GM18861 (cell line): ENCODE measurements around the gene ATCAY.
"Not testable (repeated sequence)": the region's sequence is repeated elsewhere in the genome, so short reads cannot be mapped to it uniquely, and the experiment has no call there.

Experiments
- ATAC-seq: cut with Tn5 transposase; IDR thresholded peaks from one replicate; pipeline ENCODE4 v1.9.1; 2021; ENCODE audit not compliant: unreplicated experiment

Gene ATCAY

DNA sequence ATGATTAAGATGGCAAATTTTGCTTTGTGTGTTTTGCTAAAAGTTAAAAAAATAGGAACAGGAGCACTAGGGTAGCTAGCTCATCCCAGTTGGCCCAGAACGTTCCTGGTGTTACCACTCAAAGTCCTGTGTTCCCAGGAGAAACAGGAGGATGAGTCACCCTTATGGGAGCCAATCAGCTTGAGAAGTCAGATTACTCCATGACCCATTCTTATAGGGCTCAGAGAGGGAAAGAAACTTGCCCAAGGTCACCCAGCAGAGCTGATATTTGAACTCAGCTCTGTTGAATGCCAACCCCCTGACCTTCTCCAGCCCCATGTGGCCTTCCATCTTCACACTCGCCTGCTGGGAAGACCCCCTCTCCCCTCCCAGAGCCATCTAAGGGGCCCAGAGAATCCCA is 65.4 kb downstream of the ATCAY start:
- ATAC-seq = no peak

DNA sequence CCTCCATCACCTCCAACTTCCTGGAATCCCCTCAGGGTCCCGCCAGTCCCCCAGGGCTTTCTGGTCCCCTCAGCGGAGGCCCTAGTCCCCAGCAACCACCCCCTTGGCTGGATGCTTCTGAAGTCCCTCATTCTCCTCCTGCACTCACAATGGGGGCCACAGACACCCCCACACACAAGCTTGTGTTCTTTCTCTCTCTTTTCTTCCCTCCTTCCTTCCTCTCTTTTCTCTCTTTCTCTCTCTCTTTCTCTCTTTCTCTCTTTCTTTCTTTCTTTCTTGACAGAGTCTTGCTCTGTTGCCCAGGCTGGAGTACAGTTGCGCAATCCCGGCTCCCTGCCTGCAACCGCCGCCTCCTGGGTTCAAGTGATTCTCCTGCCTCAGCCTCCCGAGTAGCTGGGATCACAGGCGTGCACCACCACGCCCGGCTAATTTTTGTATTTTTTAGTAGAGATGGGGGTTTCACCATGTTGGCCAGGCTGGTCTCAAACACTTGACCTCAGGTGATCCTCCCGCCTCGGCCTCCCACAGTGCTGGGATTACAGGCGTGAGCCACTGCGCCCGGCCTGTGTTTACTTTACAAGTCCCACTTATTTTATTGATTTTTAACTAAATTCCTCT is 66.9 kb downstream of the ATCAY start:
- not testable (repeated sequence) for ATAC-seq

DNA sequence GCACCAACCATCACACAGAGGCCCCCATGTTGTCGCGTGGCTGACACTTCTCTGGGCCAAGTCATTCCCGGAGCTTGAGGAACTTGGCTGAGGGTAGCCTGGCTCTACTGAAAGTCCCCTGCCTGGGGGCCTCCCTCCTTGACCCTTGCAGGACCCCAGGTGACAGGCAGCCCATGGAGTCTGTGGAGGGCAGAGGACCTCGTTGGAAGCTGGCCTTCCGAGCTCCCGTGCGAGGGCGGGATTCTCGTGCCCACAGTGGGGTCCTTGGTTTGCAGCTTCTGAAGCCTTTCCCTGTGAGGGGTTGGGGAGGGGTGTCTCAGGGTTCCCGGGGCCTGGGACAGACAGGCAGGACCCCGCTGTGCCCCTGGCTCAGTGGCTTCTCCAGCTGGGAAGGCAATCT is 68.8 kb downstream of the ATCAY start:
- ATAC-seq = no peak

DNA sequence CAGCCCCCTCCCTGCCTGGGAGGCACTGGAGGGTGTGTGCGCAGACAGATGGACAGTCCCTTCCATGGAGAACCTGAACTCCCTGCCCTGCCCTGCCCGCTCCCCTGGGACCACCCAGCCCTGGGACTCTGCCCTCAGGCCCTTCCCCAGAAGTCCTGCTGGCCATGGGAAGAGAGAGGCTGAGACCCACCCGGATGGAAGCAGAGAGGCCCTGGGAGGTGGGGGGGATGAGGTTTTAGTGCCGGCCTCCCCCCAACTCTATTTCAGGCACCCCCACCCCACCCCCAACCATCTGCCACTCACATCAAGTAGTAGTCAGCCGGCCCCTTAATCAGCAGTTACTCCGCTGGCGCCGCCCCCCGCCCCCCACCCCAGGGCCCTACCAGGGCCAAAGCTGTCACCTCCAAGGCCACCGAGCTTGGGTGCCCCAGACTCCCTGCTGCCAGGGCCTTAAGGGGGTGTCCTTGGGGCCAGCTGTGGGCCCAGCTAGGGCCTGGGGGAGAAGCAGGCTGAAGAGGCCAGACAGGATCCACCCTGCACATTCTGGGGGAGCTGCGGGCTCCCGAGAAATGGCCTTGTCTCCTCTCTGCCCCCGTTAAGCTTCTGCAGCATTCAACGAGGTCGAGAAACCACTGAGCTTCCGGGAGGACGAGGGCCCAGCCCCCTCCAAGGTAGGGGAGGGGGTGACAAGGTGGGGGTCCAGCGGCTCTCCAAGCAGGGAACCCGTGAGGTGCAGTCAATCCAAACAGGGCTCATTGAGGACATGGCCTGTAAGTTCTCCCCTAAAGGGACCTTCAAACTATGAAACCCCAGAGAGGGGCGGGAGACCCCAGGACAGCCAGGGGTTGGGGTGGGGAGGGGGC is 69.7 kb downstream of the ATCAY start:
- no peak for ATAC-seq

DNA sequence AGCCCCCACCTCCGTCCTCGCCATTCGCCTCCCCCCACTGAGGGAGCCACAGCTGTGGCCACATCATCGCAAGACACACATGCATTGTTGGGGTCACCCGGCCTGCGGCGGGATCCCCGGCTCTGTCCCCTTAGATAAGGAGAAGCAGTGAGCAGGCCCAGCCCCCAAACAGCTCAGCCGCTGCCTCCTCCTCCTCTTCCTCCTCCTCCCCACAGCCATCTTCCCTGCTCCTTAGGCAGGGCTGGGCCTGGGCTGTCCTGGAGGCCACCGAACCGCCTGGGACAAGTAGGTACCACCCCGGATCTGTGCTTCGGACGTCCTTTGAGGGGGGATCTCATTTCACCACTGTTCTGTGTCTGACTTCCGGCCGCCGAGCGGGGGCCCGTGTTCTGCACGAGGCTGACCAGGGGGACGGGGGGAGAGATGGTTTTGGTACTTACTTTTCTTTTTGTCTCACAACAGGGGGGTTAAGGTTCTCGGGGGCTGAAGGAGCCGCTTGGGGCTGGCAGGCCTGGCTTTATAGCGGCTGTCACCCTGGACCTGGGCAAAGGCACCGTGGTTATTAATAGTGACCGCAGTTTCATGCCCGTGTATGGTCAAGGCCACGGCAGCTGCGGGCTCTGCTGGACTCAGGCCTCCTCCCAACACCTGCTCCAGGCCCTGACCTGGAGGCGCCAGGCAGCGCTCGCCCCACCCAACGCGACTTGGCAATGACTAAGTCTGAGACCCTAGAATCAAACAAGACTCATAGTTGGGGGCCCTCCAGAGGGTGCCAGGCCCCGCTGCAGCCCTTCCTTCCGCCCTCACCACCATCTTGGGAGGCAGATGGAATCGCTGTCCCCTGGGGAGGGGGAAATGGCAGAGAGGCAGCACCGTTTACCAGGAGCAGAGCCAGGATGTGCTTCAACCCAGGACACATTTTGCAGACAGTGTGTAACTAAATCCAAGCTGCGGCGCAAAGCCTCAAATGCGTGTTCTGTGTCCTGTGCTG is 70.7 kb downstream of the ATCAY start:
- ATAC-seq = no peak

DNA sequence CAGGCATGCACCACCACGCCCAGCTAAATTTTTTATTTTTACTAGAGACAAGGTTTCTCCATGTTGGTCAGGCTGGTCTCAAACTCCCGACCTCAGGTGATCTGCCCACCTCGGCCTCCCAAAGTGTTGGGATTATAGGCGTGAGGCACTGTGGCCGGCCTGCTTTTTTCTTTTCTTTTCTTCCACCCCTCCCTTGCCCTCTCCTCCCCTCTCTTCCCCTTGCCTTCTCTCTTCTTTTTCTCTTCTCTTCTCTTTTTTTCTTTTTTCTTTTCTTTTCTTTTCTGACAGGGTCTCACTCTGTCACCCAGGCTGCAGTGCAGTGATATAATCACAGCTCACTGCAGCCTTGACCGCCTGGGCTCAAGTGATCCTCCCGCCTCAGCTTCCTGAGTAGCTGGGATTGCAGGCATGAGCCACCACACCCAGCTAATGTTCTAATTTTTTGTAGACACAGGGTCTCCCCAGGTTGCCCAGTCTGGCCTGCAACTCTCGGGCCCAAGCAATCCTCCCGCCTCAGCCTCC is 72.3 kb downstream of the ATCAY start:
- not testable (repeated sequence) for ATAC-seq

DNA sequence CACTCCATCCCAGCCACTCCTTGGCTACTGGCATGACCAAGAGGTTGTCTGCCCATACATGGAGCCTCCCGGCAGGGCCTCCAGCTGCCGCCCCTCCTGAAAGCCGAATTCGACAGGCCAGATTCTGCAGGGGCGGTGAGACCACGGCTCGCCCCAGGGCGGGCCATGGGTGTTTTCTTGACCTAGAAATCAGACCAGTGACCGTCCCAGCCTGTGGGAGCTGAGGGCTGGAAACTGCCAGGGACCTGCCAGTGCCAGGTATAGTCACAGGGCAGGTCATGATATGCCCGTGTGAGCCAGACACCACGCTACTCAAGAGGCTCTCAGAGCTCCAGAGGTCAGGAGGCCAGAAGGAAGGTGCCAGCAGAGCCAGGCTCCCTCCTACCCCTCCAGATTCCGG is 73.6 kb downstream of the ATCAY start:
- no peak for ATAC-seq

DNA sequence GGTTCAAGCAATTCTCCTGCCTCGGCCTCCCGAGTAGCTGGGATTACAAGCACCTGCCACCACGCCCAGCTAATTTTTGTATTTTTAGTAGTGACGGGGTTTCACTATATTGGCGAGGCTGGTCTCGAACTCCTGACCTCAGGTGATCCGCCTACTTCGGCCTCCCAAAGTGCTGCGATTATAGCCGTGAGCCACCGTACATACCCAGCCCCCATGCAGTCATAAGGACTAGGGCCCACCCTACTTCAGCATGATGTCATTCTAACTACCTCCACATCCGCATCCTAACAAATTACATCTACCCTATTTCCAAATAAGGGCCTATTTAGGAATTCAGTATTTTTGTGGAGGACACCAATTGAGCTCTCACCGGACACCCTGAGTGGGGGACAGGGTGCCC is 74.8 kb downstream of the ATCAY start:
- ATAC-seq = not testable (repeated sequence)

DNA sequence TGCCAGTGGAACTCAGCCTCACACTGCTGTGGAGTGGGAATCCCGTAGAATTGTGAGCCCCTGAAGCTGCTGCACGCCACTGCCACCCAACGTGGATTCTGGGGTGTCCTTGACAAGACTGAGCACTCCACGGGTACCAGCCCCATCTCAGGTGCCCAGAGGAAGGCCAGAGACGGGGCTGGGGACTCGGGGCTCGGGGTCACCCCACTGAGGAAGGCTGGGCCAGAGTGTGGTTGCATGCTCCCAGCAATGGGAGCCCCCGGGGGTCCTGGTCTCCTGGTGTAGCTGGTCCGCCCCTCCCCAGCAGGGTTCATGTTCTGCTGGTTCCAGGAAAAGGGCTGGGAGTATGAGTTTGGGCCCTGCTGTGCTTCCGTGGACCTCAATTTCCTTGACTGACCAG is 75.2 kb downstream of the ATCAY start:
- no peak for ATAC-seq

DNA sequence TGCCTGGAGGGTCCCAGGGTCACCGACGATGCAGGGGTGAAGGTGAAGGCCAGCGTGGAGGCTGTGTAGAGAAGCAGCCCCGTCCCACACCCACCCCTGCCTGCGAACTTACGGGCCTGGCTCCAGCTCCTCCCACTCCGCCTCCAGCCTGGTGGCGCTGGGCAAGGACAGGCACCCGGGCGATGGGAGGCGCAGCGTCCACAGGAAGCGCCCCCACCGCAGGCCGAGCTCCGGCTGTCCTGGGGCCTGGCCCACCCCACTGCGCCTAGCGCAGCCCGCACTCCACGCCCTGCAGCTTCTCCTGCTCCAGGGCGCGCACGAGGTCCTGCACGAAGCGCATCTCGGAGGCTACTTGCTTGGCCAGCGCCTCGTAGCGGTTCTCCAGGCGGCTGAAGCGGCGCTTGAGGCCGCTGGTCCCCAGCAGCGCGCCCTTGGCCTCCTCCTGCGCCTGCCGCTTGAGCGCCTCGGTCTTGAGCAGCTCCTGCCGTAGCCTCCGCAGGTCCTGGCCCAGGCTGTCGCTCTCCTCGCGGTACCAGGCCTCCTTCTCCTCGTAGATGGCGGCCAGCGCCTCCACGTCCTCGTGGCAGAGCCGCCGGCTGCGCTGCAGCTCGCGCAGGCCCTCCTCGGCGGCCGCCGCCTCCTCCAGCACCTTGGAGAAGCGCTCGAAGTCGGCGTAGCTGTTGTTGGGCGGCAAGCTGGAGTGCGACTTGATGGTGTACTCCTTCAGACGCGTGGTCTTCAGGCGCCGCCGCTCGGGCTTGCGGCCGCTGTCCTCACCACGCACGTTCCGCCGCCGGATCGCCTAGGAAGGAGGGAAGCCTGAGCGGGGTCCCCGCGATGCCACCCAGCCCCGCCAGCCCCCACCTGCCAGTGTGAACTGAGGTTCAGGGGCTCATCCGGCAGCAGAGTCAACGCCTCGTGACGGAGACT is 78.6 kb downstream of the ATCAY start:
- ATAC-seq = no peak

DNA sequence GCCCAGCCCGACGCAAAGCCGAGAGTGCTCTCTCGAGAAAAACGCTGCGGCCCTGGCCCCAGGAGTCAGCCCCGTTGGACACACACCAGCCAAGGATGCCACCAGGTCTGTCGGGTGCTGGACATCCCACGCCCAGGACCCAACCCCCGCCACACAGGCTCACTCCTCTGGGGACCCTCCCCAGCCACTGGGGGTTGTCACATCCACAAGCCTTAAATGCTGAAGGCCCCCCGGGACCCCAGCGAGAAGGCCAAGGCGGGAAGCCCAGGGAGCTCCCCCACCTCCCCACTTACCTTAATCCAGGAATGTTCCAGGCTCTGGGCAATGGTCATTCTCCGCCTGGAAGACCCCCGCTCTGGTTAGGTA is 79.3 kb downstream of the ATCAY start:
- ATAC-seq = no peak

DNA sequence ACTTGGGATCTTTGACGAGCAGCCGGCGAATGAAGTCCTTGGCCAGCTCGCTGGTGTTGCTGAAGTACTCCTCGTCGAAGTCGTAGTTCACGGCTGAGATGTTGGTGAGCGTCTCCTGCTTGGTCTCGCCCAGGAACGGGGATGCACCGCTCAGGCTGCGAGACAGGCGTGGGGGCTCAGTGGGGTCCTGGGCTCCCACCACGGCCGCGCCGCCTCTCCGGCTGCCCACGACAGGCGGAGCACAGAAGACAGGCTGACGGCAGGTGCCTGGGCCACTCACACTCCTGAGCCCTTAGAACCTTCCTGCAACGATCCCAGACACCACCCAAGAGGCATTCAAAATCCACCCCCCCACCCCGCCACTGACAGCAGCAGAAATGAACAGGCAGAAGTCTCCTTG is 80.5 kb downstream of the ATCAY start:
- ATAC-seq = no peak

DNA sequence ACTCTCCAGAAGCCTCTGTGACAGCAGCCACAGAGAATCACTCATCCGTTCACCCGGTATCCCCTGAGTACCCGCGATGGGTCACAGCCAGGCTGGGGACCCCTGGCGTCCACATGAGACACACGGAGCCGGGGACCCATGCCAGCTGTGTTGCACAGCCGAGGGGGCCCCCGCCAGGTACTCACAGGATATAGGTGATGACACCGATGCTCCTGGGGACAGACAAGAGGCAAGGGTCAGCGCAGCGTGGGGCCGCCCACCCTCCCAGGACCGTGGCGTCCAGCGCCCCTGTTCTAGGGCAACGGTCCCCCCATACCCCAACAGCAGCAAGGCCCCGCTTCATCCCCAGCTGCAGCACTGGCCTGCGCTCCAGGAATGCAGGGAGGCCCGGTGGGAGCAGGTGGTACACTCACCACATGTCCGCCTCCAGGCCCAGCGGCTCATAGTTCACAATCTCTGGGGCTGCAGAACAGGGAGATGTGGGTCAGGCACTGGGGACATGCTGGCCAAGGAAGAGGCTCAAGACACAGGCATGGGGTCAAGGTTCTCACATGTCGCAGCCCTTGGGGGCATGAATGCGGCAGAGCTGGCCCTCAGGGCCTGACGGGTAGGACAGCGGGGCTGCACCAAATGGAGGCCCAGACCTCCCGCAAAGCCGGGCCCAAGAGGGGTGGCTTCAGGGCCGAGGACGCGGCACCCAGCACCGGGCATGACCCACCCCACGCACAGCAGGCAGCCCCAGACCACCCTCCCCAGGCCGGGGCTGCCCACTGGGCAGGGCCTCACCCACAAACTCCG is 83.2 kb downstream of the ATCAY start:
- ATAC-seq = no peak

DNA sequence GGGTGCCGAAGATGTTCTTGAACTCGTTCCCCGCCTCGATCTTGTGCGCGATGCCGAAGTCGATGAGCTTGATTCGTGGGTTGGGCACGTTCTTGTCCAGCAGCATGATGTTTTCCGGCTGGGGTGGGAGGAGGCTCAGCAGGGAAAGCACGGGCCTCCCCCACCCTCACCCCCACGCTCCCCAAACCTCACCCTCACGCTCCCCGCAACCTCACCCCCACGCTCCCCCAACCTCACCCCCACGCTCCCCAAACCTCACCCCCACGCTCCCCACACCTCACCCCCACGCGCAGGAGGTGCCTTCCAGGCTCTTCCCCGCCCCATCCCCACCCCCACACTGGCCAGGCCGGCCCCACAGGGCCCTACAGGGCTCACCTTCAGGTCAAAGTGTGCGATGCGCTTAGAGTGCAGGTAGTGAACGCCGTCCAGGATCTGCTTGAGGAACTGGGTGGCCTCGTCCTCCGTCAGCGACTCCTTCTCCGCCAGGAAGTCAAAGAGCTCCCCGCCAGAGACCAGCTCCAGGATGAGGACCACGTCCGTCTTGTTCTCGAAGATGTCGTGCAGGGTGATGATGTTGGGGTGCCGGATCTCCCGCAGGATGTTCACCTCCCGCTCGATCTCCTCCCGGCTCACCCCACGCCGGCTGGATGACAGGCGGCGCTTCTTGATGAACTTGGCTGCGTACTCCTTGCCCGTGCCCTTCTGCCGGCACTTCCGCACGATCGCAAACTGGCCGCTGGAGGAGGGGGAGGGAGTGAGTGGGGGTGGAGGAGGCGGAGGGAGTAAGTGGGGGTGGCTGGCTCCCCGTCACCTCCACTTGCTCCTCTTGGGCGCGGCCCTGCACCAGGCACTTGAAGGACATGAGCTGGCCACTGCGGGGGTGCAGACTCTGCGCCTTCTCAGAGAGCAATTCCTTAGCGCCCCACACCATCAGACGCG is 84.0 kb downstream of the ATCAY start:
- ATAC-seq = no peak

DNA sequence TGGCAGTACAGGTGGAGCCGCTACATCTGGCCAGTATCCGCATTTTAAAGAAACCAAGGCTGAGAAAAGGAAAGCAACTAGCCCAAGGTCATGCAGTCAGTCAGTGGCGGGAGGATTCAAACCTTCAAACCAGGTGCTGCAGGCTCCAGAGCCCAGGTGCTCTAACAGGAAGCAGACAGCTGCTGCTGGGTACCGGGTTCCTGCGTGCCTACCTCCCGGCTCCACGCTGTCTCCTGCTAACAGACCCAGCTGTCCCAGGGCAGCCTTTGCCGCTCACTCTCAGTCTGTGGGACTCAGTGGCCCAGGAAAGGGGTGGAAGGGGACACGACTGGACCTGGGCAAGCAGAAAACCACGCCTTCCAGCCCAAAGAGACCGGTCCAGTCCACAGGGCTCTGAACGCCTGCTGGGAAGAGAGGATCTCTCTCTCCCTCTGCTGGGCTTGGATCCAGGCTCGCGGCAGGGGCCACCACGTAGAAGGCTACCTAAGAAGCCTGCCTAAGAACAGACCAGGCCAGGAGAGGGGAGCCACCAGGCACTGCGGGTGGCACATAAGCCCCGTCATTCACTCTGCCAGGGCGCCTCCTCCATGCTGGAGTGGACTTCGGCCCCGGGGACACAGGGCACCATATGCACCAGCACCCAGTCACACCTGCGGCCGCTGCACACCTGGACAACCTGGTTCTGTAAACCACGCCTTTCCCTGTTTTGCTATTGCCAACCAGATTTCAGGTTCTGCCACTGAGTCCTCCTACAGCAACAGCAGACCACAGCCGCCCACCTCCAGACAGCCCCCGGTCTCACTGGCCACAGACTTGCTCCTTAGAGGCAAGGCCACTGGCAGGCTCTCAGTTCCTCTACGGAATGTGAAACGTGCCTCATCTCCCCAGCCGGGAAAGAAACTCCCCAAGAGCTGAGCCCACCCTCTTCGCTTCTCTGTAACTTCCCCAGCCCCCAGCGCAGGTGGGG is 85.8 kb downstream of the ATCAY start:
- ATAC-seq = no peak

DNA sequence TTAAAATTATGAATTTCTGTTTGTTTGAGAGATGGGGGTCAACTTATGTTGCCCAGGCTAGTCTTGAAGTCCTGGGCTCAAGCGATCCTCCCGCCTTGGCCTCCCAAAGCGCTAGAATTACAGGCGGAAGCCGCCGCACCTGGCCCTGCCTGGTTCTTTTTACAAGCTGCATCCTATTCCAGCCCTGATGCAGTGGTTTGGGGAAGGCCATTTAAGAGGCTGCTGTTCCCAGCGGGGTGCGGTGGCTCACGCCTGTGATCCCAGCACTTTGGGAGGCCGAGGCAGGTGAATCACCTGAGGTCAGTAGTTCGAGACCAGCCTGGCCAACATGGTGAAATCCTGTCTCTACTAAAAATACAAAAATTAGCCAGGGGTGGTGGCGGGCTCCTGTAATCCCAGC is 87.5 kb downstream of the ATCAY start:
- not testable (repeated sequence) for ATAC-seq
